NCI-H1105 (cell line): ENCODE data around the gene GPC4.

ENCODE experiments used
- DNase-seq: peaks from one replicate; lab custom pipeline; 2025; lab: John Stamatoyannopoulos, UW

The GPC4 gene

DNA sequence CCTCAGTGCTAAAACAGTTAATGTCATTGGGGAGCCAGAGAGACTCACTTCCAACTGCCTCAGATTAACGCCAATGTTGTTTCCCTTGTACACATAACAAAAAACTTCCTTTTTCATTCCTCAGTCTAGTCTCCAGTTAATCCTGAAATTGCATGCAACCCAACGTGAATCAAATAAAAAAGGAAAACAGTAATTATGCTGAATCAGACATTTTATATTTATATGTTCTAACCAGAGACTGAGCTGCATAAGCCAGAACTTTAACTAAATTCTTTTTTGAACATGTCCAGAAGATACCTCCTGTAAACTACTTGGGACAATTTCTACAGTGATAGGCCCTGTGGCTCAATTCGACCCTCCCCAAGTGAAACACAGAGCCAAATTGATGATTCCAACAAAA, 4.7 kb downstream of the GPC4 start:
- DNase-seq, result no peak

GRCh38 chrX:133405498-133406185, 9.6 kb downstream of the GPC4 start:
- no peak for DNase-seq

GRCh38 chrX:133403984-133404383, 11.3 kb downstream of the GPC4 start:
- no peak for DNase-seq

GRCh38 chrX:133402830-133403625, 12.3 kb downstream of the GPC4 start:
- no peak for DNase-seq

GRCh38 chrX:133402042-133402453, 13.2 kb downstream of the GPC4 start:
- DNase-seq, result no peak

DNA sequence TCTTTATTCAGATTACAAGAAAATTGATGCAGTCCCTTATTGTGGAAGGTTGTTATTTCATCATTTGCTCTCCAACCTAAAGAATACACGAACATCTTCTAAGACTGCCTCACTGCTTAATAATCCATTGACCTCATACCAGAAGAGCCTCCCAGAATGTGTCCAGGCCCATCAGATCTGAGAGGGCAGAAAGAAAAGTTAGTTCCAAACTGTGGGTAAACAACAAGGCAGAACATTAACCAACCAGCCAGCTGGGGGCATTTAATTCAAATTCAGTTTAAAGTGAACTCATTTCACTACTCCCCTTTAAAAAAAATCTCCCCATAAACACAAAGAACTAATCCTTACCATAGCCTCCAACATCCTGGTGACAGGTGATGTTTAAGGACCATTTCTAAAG, 13.8 kb downstream of the GPC4 start:
- no peak for DNase-seq

GRCh38 chrX:133399411-133399810, 15.9 kb downstream of the GPC4 start:
- no peak for DNase-seq

DNA sequence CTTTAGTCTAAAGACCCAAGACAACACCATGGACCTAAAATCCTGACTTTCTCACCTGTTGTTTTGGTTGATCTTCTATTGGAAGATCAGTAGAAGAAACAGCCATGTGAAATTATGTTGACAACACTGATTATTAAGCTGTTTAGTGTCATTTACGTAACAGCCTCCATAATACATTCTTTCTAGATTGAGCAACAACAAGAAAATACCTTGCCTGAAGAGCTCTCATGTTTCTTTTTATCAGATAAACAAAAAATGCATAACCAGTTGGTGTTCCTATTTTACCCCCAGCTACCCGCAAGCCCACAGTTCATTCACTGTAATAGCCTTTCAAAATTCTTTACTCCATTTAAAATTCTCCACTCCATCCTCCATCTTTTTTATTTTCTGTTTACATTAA, 20.5 kb downstream of the GPC4 start:
- DNase-seq, result no peak

GRCh38 chrX:133392671-133393070, 22.6 kb downstream of the GPC4 start:
- DNase-seq, result no peak

DNA sequence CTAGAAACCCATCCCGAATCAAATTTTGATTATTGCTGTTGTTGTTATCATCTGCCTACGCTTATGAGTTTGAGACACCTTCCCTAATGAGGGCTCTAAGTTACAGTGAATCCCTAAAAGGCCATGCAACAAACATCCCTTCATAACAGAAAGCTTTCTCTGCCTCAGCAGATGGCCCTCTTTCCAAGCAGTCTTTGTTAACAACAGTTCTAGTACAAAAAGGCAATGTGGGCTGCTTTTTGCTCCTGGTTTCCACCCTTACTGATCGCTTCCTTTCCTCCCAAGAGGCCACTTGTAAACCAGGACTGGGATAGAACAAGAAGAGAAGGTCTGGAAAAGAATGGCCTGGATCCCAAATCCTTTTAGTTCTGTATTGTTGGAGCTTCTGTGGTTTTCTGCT, 24.2 kb downstream of the GPC4 start:
- no peak for DNase-seq

DNA sequence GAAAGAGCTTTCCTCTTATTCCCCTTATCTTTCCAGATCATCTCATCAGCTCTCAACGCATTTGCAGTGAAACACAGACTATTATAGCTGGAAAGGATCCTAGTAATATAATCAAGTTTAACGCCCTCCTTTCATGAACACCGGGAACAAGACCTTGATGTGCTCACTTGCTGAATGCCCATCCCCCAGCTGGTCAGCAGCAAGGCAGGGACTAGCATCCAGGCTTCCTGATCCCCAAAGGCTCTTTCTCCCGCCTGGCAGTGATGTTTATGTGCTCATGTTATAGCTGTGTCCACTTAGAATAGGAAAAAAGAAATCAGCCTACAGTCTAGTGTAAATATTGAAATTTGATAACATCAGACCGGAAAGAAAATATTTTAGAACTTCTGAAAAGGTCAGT, 24.6 kb downstream of the GPC4 start:
- no peak for DNase-seq

GRCh38 chrX:133389975-133390374, 25.3 kb downstream of the GPC4 start:
- no peak for DNase-seq

DNA sequence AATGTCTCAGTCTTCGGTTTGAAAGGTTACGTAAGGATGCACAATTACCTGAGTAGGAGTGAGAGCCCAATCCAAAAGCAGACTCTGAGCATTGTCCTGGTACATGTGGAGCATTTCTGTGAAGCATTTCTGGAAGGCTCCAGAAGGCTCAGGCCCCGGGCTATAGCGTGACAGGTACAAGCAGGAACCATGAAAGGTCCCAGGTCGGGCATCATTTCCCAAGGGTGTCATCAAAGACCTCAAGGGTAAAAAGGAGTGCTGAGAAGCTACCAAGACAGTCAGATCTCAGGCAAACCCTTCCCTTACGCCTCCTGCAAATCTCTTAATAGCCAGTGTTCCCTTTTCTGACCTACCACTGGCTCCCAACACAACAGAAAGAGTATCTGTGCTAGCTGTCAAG, 30.8 kb downstream of the GPC4 start:
- no peak for DNase-seq

DNA sequence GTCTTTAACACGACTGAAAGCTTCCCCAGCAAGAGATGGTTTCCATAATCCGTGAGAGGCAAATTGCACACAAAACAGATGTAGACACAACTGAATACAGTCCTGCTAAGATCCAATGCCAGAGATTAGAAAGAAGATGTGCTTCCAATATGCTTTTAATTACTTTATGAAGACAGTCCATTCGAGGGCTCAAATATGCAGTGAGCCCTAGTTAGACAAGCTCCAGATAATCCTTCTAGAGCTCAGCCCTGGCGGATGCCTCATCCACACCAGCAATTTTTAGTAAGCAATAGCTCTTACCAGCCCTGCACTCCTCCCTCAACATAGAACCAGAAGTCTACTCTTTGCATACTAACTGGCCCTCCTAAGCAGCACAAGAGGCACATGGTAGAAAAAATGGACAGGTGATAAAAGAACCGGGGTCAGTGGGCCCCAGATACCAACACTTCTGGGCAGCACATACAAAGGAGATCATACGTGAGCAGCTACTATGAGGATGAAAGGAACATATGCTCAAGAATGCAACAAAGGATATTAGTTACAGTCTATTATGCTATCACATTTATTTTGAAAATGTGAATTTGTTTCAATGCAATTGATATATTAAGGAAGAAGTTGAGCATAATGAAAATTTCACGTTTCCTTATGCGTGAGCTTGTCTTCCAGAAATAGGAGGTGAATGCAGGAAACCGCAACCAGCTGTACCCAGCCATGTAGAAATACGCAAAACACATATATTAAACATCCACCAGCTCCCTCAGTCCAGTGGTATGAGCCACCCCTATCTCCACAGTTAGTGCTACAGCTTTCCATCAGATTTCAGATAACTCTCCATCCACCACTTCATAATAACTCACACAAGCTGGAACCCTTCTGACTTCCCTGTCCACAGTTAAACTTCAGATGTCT, 34.3 kb downstream of the GPC4 start:
- DNase-seq, result no peak

- DNase-seq, result no peak
These were observed 38.9 kb downstream of the GPC4 start for GRCh38 chrX:133376422-133376821.

DNA sequence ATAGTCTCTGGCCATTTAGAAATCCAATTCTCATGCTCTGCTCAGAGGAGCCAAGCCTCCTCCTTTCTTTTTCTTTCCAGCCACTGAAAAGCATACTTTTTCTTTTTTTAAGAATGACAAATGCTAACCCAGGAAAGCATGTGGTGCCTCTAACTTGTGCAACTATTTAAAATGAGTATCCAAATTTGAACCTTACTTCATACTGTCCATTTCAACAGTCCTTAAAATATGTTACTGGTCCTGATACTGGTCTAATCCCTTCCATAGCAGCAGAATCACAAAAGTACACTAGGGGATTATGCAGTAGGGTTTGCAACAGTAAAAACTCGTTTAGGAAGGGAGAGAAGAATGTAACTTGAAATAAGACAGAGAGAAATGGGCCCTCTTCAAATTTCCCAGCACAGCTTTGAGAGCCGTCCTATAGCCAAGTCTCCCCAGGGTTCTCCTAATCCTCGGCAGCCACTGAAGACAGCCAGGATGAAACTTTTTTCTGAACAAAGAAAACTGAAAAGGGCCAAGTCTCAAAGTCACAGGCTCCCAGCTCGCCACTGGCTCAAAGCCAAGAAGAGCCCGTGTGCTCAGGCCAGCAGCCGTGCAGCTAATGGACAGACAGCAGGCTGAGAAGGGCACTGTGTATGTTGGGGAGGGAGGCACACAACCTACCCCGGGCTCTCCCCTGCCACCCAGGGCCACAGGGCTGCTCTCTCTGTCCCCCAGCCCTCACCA, 39.5 kb downstream of the GPC4 start:
- no peak for DNase-seq

DNA sequence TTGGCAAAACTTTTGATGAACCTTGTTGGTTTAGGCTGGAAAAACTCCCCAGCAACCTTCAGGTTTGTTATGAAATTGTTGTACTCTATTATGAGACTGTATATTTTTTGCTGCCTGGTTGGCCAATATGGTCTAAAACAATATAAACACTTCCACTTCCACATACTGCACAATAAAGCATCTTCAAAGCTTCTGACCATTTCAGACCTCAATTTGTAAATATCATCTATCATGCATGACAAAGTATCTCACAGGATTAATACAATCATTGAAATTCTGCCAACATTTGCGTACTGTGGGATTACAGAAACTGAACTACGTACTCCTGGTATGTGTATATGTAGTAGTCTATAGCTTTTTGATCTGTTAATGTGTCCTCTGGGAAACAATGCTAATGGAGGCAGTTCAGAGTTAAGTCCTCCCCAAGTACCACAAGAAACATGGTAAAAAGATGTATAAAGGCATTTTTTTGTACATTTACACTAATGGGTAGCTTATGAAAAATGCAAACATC, 40.4 kb downstream of the GPC4 start:
- DNase-seq, result no peak

DNA sequence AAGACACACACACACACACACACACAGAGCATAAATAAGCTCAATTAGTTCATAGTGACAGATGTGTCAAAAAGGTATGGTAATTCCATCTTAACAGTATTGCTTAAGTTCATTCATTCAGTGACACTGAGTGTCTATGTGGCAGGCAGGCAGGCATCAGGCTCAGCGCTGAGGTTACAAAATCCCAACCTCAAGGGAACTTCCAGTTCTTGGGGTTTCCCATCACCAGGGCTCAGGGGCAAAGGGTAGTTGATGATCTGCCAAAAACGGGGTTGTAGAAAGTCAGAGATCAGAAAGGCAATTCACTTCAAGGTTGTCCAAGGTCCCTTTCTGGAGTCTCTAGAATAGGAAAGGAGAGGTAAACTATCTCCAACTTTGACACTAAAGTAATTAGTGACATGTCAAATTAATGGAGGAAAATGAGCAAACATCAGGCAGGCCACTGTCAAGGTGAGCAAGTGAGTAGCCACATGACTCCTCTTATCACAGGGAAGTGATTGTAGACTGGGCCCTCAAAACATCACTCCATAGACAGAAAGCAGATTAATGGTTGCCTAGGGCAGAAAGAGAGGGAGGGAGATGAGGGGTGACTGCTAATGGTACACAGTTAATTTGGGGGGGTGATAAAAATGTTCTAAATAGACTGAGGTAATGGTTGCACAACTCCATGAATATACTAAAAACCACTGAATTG, 41.8 kb downstream of the GPC4 start:
- DNase-seq, result no peak

- DNase-seq, result no peak
These were observed 44.5 kb downstream of the GPC4 start for GRCh38 chrX:133370696-133371275.

DNA sequence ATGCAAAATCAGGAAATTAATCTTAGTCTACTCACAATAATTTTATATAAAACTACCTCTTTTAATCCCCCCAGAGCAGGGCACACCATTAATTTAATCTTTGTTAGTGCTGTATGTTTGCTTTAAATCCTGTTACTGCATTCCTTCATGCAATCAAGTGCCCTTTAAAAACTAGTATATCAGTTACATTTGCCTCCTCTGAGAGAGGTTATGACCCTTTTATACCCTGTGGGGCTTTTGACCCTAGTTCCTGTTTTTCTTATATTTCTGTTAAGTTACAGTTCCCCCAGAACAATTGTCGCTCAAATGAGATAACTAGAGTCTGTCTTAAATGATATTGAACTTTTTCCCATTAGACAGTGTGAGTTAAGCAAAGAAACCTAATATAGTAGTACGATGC, 46.2 kb downstream of the GPC4 start:
- no peak for DNase-seq

GRCh38 chrX:133366735-133367134, 48.6 kb downstream of the GPC4 start:
- no peak for DNase-seq
